Measurements from ENCODE around the gene GSTA3. TPM values are rescaled to one million over a fixed set of nuclear protein-coding genes. Genes with fewer than 3 reads are reported as not detected.

Gene GSTA3
- not detected for total RNA-seq

DNA sequence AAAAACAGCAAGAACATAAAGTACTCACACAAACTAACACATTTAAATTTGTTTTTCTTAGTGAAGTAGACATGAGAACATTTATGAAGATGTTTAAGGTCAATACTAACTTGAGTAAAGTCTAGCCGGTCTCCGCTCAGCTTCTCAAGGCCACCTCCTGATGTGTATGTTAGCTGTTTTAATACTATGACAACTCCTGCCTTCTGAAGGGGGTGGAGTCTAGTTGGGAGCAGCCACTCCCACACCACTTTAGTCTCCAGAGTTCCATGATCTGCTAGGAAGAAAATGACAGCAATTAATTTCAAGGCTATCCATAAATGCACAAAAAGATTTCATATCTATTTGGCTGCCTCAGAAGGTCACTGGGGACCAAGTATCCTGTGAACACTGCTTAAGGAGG, at the start of gene GSTA3:
Gene GSTA3, minus strand, starts transcription at position 168 of the 400 bp plus-strand sequence. CDS start 3,864 bp downstream, outside the sequence.
- Histone ChIP-seq H3K27me3 (no peaks in the 10 kb centered on the region), H3K4me1 (no peaks in the 10 kb centered on the region), H3K36me3 (no peaks in the 10 kb centered on the region), H3K27ac (no peak within 1 kb of the TSS), H3K4me3 (no peak within 1 kb of the TSS), H3K9me3 (no peaks in the 10 kb centered on the region)
- no peak for DNase-seq (ENCODE audit: extremely low spot score in 2 of 2)
- intact Hi-C loops (cut with DNase I): no loop called here
- TF ChIP-seq, protein P1, sequence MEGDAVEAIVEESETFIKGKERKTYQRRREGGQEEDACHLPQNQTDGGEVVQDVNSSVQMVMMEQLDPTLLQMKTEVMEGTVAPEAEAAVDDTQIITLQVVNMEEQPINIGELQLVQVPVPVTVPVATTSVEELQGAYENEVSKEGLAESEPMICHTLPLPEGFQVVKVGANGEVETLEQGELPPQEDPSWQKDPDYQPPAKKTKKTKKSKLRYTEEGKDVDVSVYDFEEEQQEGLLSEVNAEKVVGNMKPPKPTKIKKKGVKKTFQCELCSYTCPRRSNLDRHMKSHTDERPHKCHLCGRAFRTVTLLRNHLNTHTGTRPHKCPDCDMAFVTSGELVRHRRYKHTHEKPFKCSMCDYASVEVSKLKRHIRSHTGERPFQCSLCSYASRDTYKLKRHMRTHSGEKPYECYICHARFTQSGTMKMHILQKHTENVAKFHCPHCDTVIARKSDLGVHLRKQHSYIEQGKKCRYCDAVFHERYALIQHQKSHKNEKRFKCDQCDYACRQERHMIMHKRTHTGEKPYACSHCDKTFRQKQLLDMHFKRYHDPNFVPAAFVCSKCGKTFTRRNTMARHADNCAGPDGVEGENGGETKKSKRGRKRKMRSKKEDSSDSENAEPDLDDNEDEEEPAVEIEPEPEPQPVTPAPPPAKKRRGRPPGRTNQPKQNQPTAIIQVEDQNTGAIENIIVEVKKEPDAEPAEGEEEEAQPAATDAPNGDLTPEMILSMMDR (IDR thresholded peaks at IDR 0.05): no peak
- no peak for TF ChIP-seq POLR2AphosphoS5 (IDR thresholded peaks at IDR 0.05; ENCODE audit: insufficient read depth in 1 of 2, low read depth in 1 of 2)
- no peak for TF ChIP-seq POLR2A (IDR thresholded peaks at IDR 0.05)

- Histone ChIP-seq H3K27ac (no peak overlapping the region), H3K4me1 (no peaks in the 10 kb centered on the region)
- intact Hi-C loops (cut with DNase I): no loop called here
Measured at GRCh38 chr6:52958546-52959255, 49.2 kb upstream of the GSTA3 start.

GRCh38 chr6:52955871-52956270, 46.4 kb upstream of the GSTA3 start:
- Histone ChIP-seq H3K27ac (no peak overlapping the region), H3K4me1 (no peaks in the 10 kb centered on the region), H3K4me3 (no peak overlapping the region), H3K36me3 (no peaks in the 10 kb centered on the region), H3K9me3 (no peaks in the 10 kb centered on the region), H3K27me3 (no peaks in the 10 kb centered on the region)
- no peak for DNase-seq (ENCODE audit: extremely low spot score in 2 of 2)
- TF ChIP-seq POLR2AphosphoS5 (IDR thresholded peaks at IDR 0.05; ENCODE audit: insufficient read depth in 1 of 2, low read depth in 1 of 2) (no peak), POLR2A (IDR thresholded peaks at IDR 0.05) (no peak)
- TF ChIP-seq, protein P1 (IDR thresholded peaks at IDR 0.05): no peak
- intact Hi-C loops (cut with DNase I): no loop called here

More at GRCh38 chr6:52958546-52959255, 49.2 kb upstream of the GSTA3 start:
- no peak for DNase-seq (ENCODE audit: extremely low spot score in 2 of 2)
- Histone ChIP-seq H3K9me3 (no peaks in the 10 kb centered on the region), H3K36me3 (no peaks in the 10 kb centered on the region), H3K4me3 (no peak overlapping the region), H3K27me3 (no peaks in the 10 kb centered on the region)
- TF ChIP-seq POLR2A (IDR thresholded peaks at IDR 0.05) (no peak), POLR2AphosphoS5 (IDR thresholded peaks at IDR 0.05; ENCODE audit: insufficient read depth in 1 of 2, low read depth in 1 of 2) (no peak)
- TF ChIP-seq, protein P1 (IDR thresholded peaks at IDR 0.05): no peak

- no peaks in the 10 kb centered on the region for H3K9me3 ChIP-seq
- H3K36me3 ChIP-seq: no peaks in the 10 kb centered on the region
- no peak overlapping the region for H3K27ac ChIP-seq
- intact Hi-C loops (cut with DNase I): no loop called here
- H3K4me3 ChIP-seq: no peak overlapping the region
- DNase-seq (ENCODE audit: extremely low spot score in 2 of 2): no peak
- no peaks in the 10 kb centered on the region for H3K4me1 ChIP-seq
- TF ChIP-seq, protein P1 (IDR thresholded peaks at IDR 0.05): no peak
- TF ChIP-seq POLR2A (IDR thresholded peaks at IDR 0.05): no peak
- H3K27me3 ChIP-seq: no peaks in the 10 kb centered on the region
Measured at GRCh38 chr6:52953911-52954839, 44.7 kb upstream of the GSTA3 start.
